DOHH2 (cell line): Measurements from ENCODE around the gene CHODL.

ENCODE experiments used
- EZH2phosphoT487 ChIP-seq: fragments of 200-600 bp; sonication (generic); IDR thresholded peaks from 2 replicates; pipeline ENCODE4 v1.6.1; 2017; ENCODE audit warnings: borderline replicate concordance, mild to moderate bottlenecking, antibody characterized with exemption, low read length, moderate library complexity, mixed read lengths
- TF ChIP-seq, protein P1 (sequence below): fragments of 200-600 bp; sonication (generic); IDR thresholded peaks from one replicate; pipeline ENCODE4 v1.5.1; 2014; ENCODE audit warnings: antibody characterized with exemption, mild to moderate bottlenecking, low read depth, low read length; ENCODE audit not compliant: poor library complexity, severe bottlenecking

DNA sequence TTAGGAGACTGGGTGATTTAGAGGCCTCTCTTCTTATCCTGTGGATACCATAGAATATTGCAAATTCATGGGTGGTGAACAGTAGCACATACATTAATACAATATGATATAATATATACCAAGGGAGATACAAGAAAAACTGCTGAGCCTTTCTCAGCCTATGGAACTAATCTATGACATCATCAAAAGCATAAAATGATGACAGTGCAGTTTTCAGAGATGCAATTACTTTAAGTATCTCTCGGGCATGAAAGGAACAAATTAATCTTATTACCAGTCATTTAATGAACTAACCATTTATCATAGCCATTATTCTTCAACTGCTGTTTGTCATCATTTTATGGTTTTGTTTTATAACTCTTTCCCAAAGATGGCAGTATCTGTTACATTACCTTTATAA is 3.5 kb downstream of the CHODL start:
- TF ChIP-seq, protein P1, sequence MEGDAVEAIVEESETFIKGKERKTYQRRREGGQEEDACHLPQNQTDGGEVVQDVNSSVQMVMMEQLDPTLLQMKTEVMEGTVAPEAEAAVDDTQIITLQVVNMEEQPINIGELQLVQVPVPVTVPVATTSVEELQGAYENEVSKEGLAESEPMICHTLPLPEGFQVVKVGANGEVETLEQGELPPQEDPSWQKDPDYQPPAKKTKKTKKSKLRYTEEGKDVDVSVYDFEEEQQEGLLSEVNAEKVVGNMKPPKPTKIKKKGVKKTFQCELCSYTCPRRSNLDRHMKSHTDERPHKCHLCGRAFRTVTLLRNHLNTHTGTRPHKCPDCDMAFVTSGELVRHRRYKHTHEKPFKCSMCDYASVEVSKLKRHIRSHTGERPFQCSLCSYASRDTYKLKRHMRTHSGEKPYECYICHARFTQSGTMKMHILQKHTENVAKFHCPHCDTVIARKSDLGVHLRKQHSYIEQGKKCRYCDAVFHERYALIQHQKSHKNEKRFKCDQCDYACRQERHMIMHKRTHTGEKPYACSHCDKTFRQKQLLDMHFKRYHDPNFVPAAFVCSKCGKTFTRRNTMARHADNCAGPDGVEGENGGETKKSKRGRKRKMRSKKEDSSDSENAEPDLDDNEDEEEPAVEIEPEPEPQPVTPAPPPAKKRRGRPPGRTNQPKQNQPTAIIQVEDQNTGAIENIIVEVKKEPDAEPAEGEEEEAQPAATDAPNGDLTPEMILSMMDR: no peak
- TF ChIP-seq EZH2phosphoT487: no peak
